OCI-LY7 (cell line): ENCODE results near the gene ZNF277. TPM values are rescaled to one million over a fixed set of nuclear protein-coding genes. Genes with fewer than 3 reads are reported as not detected.

ENCODE experiments used
- BruUV-seq: library from RNA; stranded (reverse); fragments of 400-500 nt; replicated peaks from 2 replicates; lab custom pipeline; 2021; lab: Mats Ljungman, UMichigan
- CTCF ChIA-PET: fragments of 300-600 bp; sonication (Branson Sonifier 250); formaldehyde crosslinking; loops from one replicate; lab custom pipeline; 2022; ENCODE audit warnings: antibody characterized with exemption; ENCODE audit not compliant: unreplicated experiment; lab: Charles Lee
- POLR2A ChIA-PET: fragments of 300-600 bp; sonication (Branson Sonifier 250); formaldehyde crosslinking; loops from one replicate; lab custom pipeline; 2022; ENCODE audit warnings: antibody characterized with exemption; lab: Charles Lee
- DNase-seq: peaks from one replicate; pipeline ENCODE4 v3.0.0-alpha.2; 2015; ENCODE audit warnings: low spot score
- H2AFZ ChIP-seq: fragments of 200-600 bp; sonication (generic), shearing (Covaris generic); 2 replicates; pipeline ENCODE4 v1.6.1; 2014; ENCODE audit warnings: mild to moderate bottlenecking, antibody characterized with exemption, low read length, moderate library complexity
- H3K27ac ChIP-seq: fragments of 200-600 bp; sonication (generic); 2 replicates; pipeline ENCODE4 v1.5.1; 2014; ENCODE audit warnings: mixed run types, low read depth, mild to moderate bottlenecking, moderate library complexity, low read length, inconsistent platforms; ENCODE audit not compliant: poor library complexity, severe bottlenecking
- H3K36me3 ChIP-seq: fragments of 200-600 bp; sonication (generic); 2 replicates; pipeline ENCODE4 v1.6.1; 2014; ENCODE audit warnings: mild to moderate bottlenecking, antibody characterized with exemption, low read length, moderate library complexity, mixed read lengths; ENCODE audit not compliant: insufficient read depth
- H3K4me1 ChIP-seq: fragments of 200-600 bp; sonication (generic); 2 replicates; pipeline ENCODE4 v1.5.1; 2014; ENCODE audit warnings: mild to moderate bottlenecking, low read length; ENCODE audit not compliant: insufficient read depth, poor library complexity, severe bottlenecking
- H3K4me2 ChIP-seq: fragments of 200-600 bp; sonication (generic); 2 replicates; pipeline ENCODE4 v1.6.1; 2014; ENCODE audit warnings: mild to moderate bottlenecking, low read length
- H3K4me3 ChIP-seq: fragments of 200-600 bp; sonication (generic); 2 replicates; pipeline ENCODE4 v1.5.1; 2014; ENCODE audit warnings: mild to moderate bottlenecking, low read depth, low read length; ENCODE audit not compliant: poor library complexity, severe bottlenecking
- H3K79me2 ChIP-seq: fragments of 200-600 bp; sonication (generic); 2 replicates; pipeline ENCODE4 v1.6.1; 2016; ENCODE audit warnings: low read depth, mild to moderate bottlenecking, low read length, moderate library complexity, mixed read lengths; ENCODE audit not compliant: insufficient read depth
- H3K9me2 ChIP-seq: fragments of 200-600 bp; sonication (generic); 2 replicates; pipeline ENCODE4 v1.6.1; 2016; ENCODE audit warnings: mild to moderate bottlenecking, low read length, mixed read lengths; ENCODE audit not compliant: insufficient read depth
- H3K9me3 ChIP-seq: fragments of 200-600 bp; sonication (generic); 2 replicates; pipeline ENCODE4 v1.6.1; 2014; ENCODE audit warnings: mild to moderate bottlenecking, mixed run types, low read length, mixed read lengths
- H4K20me1 ChIP-seq: fragments of 200-600 bp; sonication (generic); 2 replicates; pipeline ENCODE4 v1.6.1; 2014; ENCODE audit warnings: mild to moderate bottlenecking, antibody characterized with exemption, low read length, moderate library complexity, mixed read lengths; ENCODE audit not compliant: insufficient read depth
- EZH2phosphoT487 ChIP-seq: fragments of 200-600 bp; sonication (generic); IDR thresholded peaks from 2 replicates; pipeline ENCODE4 v1.6.1; 2018; ENCODE audit warnings: low read depth, borderline replicate concordance, mild to moderate bottlenecking, mixed run types, antibody characterized with exemption, low read length, moderate library complexity, mixed read lengths
- intact Hi-C: fragments of 100-400 bp; cut with micrococcal nuclease; formaldehyde crosslinking; loops from one replicate; pipeline ENCODE4 v1.10.0; 2022; ENCODE audit not compliant: unreplicated experiment
- total RNA-seq, 2 experiments: library from RNA; depleted of rRNA in 1 of 2; stranded (reverse); fragments of >200 nt in 1 of 2; shearing (Covaris generic) in 1 of 2; gene quantifications; 2 replicates each; pipeline ENCODE4 v1.2.3, GENCODE V29; 2014 to 2022
- TF ChIP-seq, protein P1 (sequence below): fragments of 200-600 bp; sonication (generic); conservative IDR thresholded peaks from 2 replicates; pipeline ENCODE4 v1.5.1; 2014; ENCODE audit warnings: mild to moderate bottlenecking, antibody characterized with exemption, low read length, moderate library complexity, mixed read lengths

The ZNF277 gene
- total RNA-seq, 2 experiments from 2014 or later = 18.1 to 20.5 TPM

DNA sequence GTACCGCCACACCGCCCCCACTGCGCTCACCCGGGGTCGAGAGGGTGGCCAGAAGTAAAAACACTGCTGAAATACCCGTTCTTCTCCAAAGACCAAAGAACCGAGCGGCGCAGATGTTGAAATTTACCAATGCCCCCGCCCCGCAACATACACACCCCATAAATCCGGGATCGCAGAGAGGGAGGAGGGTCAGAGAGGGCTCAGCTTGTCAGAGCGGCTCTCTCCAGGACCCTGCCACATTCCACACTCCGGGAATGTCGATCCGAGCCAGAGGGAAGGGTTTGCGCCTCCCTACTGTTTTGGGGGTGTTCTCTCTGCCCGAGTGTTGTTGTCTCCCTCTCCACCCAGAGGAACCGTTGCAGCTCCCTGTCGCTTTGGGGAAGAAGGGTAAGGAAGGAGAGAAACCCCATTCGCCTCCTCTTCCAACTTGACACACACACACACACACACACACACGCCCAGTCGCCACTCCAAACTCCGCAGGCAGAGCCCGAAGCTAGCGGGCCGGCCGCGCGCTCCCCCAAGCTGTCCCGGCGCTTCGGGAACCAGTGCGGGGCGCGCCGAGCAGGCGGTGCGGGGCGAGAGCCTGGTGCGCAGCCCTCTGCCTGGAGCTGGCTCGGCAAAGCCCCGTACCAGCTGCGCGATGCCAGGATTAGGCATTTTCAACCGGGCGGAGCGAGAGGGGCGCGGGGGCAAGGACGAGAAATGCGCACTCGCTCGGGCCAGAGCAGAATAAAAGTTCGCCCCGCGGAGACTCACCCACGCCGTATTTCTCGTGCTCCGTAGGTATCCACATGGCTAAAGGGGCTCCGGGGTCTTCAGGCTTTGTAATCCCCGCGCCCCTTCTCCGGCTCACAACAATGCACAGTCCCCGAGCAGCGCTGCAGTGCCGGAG is 905 bp upstream of the ZNF277 start:
- peak overlapping the region; percentile 95 for H3K4me2 ChIP-seq
- ChIA-PET POLR2A (interaction anchor here (0.5 to 1.6 kb wide), 7 partner anchors 8 to 648 kb away, joined by 3 to 6 read pairs (median 3); partner anchors contain the start of gene IFRD1), CTCF (no interaction called here)
- peak overlapping the region; percentile 95 for H3K4me3 ChIP-seq
- no peaks in the 10 kb centered on the region for H3K9me3 ChIP-seq
- no peaks in the 10 kb centered on the region for H3K36me3 ChIP-seq
- no peaks in the 10 kb centered on the region; the same call in 1 of the 2 replicates for H3K9me2 ChIP-seq
- no peak for TF ChIP-seq EZH2phosphoT487
- TF ChIP-seq, protein P1, sequence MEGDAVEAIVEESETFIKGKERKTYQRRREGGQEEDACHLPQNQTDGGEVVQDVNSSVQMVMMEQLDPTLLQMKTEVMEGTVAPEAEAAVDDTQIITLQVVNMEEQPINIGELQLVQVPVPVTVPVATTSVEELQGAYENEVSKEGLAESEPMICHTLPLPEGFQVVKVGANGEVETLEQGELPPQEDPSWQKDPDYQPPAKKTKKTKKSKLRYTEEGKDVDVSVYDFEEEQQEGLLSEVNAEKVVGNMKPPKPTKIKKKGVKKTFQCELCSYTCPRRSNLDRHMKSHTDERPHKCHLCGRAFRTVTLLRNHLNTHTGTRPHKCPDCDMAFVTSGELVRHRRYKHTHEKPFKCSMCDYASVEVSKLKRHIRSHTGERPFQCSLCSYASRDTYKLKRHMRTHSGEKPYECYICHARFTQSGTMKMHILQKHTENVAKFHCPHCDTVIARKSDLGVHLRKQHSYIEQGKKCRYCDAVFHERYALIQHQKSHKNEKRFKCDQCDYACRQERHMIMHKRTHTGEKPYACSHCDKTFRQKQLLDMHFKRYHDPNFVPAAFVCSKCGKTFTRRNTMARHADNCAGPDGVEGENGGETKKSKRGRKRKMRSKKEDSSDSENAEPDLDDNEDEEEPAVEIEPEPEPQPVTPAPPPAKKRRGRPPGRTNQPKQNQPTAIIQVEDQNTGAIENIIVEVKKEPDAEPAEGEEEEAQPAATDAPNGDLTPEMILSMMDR = no peak
- DNase-seq = peak; percentile 45
- intact Hi-C loops = loop anchor here (1.0 to 10.0 kb wide), 6 partner anchors 187 to 909 kb away; partner anchors contain the start of genes IFRD1, IMMP2L and SMIM30
- peak overlapping the region; percentile 88 for H2AFZ ChIP-seq
- peaks cover 21% of the 10 kb centered on the region for H3K4me1 ChIP-seq
- BruUV-seq = no TSS peak
- peaks cover 16% of the 10 kb centered on the region for H3K79me2 ChIP-seq
- H3K27ac ChIP-seq = no peak overlapping the region
- no peaks in the 10 kb centered on the region for H4K20me1 ChIP-seq

DNA sequence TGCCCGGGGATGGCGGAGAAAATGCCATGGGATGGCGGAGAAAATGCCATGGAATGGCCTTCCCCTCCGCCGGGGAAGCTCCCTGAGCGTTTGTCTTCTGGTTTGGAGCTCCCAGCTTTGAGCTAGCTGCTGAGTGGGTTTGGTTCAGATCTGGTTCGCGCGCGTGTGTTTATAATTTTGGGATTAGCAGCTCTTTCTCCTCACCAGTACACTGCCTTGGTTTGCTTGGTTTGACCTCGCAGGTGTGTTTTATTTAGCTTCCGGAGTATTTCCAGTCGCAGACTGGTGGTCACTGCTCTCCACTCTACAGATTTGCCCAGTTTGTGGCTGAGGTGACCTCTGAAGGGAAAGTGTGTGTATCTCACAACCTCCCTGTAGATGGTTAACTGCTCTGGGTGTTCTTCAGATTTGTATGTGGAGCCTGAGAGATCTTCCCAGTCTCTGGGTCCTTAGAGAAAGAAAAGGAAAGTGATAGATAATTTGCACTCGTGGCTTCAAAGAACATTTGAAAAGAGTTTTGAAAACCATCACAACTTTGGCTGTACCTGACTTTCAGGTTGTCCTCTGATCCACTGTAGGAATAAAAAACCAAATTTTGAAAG is 597 bp downstream of the ZNF277 start:
- TF ChIP-seq EZH2phosphoT487 = no peak
- TF ChIP-seq, protein P1 = no peak
- Histone ChIP-seq H3K36me3 (no peaks in the 10 kb centered on the region), H3K79me2 (peaks cover 18% of the 10 kb centered on the region), H3K9me2 (no peaks in the 10 kb centered on the region; the same call in 1 of the 2 replicates), H4K20me1 (no peaks in the 10 kb centered on the region), H3K4me2 (peak overlapping the region; percentile 95), H3K27ac (no peak overlapping the region), H3K4me3 (peak overlapping the region; percentile 95), H3K9me3 (no peaks in the 10 kb centered on the region), H2AFZ (peak overlapping the region; percentile 67), H3K4me1 (peaks cover 21% of the 10 kb centered on the region)
- CTCF ChIA-PET = no interaction called here
- BruUV-seq = TSS peak; percentile 76
- peak; percentile 12 for DNase-seq
- intact Hi-C loops = loop anchor here (1.0 to 10.0 kb wide), 6 partner anchors 185 to 908 kb away; partner anchors contain the start of genes IFRD1, IMMP2L and SMIM30
- POLR2A ChIA-PET = interaction anchor here (0.7 to 1.6 kb wide), 4 partner anchors 55 to 244 kb away, joined by 3 to 6 read pairs (median 3); partner anchors contain the start of gene IFRD1
